ENCODE measurements around the gene CMTR1. TPM values are rescaled to one million over a fixed set of nuclear protein-coding genes. Genes with fewer than 3 reads are reported as not detected.

Gene CMTR1
- total and polyA plus RNA-seq, 2 of the 13 experiments (the other 11 are each of a cell fraction or from before 2014, with no cell fraction given): 19.7 to 55.2 TPM

DNA sequence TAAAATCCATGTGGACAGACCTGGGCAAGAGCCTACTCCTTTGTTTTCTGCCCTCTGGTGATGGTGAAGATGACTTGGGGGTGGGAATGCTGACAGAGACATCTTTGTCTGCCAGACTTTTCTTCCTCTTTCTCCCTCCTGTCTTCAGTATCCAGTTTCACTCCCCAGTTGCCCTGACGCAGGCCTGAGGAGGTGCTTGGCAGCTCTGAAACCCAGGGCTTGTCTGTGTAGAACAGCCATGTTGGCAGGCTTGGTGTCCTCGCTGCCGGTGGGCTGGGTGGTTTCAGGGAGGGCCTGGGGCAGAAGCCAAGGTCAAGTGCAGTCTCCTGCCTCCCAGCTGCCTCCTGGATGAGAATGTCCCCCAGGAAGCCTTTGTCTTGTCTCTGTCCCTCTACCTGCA is 44.2 kb downstream of the CMTR1 start:
- no peak for FAIRE-seq
- no peak overlapping the region for H3K4me3 ChIP-seq (replicated peaks in 1 of 3; ENCODE audit: insufficient read depth in 1 of 3, low read depth in 2 of 3, low read length in 3 of 3)
- H3K27me3 ChIP-seq (ENCODE audit: control insufficient read depth in 1 of 2, insufficient read depth in 2 of 2, low read length in 2 of 2): no peaks in the 10 kb centered on the region
- WGBS (ENCODE audit: low lambda C conversion rate): 74% methylated on average over 3 of the region's 3 CpGs
- POLR2A ChIA-PET: no interaction called here
- ATAC-seq: no peak
- DNase-seq (ENCODE audit: low spot score): no peak
- no peak overlapping the region for H3K27ac ChIP-seq (ENCODE audit: extremely low read length, insufficient read depth, low read length)
- intact Hi-C loops (cut with micrococcal nuclease; ENCODE audit: unreplicated experiment) (no loop called here), in situ Hi-C loops (cut with HindIII; ENCODE audit: extremely low pct_ligation_motif_present, low pct_unique_long_range_greater_than_20kb) (no loop called here)
- CTCF ChIA-PET (ENCODE audit: low intra/inter-chr PET ratio, low total read pairs): no interaction called here
- H3K36me3 ChIP-seq (replicated peaks in 1 of 2; ENCODE audit: control insufficient read depth in 1 of 2, insufficient read depth in 2 of 2, low read length in 2 of 2): peaks cover 47 to 88% of the 10 kb centered on the region in 2 experiments
- BruUV-seq (replicated peaks): no TSS peak
- no peaks in the 10 kb centered on the region for H3K79me2 ChIP-seq (ENCODE audit: insufficient read depth, low read length)
- H3K9me3 ChIP-seq (ENCODE audit: low read length): no peaks in the 10 kb centered on the region
- no peaks in the 10 kb centered on the region for H3K4me1 ChIP-seq (ENCODE audit: insufficient read depth, low read length)
- H4K20me1 ChIP-seq (ENCODE audit: insufficient read depth, low read length): no peaks in the 10 kb centered on the region
- no peak overlapping the region for H2AFZ ChIP-seq (ENCODE audit: low read length)
- no peak overlapping the region for H3K9ac ChIP-seq (ENCODE audit: insufficient read depth, low read depth, low read length)
- TF ChIP-seq NCOA5 (CRISPR knock-in tag; IDR thresholded peaks at IDR 0.05): no peak
- TF ChIP-seq, protein P1, sequence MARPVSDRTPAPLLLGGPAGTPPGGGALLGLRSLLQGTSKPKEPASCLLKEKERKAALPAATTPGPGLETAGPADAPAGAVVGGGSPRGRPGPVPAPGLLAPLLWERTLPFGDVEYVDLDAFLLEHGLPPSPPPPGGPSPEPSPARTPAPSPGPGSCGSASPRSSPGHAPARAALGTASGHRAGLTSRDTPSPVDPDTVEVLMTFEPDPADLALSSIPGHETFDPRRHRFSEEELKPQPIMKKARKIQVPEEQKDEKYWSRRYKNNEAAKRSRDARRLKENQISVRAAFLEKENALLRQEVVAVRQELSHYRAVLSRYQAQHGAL (CRISPR knock-in tag; IDR thresholded peaks at IDR 0.05; ENCODE audit: not compliant biosample characterization): no peak
- TF ChIP-seq, protein P2, sequence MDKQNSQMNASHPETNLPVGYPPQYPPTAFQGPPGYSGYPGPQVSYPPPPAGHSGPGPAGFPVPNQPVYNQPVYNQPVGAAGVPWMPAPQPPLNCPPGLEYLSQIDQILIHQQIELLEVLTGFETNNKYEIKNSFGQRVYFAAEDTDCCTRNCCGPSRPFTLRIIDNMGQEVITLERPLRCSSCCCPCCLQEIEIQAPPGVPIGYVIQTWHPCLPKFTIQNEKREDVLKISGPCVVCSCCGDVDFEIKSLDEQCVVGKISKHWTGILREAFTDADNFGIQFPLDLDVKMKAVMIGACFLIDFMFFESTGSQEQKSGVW (CRISPR knock-in tag; IDR thresholded peaks at IDR 0.05; ENCODE audit: borderline replicate concordance): no peak
- TF ChIP-seq, protein P3, sequence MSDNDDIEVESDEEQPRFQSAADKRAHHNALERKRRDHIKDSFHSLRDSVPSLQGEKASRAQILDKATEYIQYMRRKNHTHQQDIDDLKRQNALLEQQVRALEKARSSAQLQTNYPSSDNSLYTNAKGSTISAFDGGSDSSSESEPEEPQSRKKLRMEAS (IDR thresholded peaks at IDR 0.05): no peak
- no peak overlapping the region for H3K4me2 ChIP-seq (ENCODE audit: low read depth, low read length)

DNA sequence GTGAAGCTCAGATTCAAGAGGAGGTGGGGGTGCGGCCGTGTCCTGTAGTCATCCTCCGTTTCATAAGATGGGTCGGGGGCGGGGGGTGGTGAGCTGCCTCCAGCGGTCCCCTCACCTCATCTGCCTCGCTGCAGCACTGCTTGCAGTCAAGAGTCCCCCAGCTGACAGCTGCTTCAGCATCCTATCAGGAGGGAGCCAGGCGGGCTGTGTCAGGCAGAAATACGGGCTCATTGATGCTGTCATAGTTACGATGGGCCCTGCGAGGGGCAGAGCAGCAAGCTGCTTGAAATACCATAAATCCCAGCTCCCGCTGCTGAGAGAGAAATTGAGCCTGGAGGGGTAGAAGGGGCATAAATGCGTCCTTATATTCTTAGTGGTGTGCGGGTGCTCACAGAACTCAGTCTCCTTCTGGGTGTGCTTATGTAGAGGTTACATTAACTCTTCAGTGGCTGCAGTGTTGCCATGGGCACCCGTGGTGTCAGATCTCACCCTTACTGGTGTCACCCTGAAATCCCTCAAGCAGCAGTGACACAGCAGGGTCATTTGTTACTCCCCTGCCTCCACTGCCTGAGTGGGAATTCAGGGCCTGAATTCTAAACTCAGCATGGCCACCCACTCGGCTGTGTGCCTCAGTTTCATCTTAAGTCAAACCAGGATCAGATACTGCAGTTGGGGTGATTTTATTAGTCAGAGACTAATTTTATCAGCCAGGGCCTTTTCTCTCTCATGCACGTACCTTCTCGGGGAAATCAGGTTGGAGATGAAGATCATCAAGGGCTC is 44.8 kb downstream of the CMTR1 start:
- ChIA-PET CTCF (ENCODE audit: low intra/inter-chr PET ratio, low total read pairs) (no interaction called here), POLR2A (no interaction called here)
- FAIRE-seq (no peak), DNase-seq (ENCODE audit: low spot score) (no peak), ATAC-seq (no peak)
- Histone ChIP-seq H3K27me3 (ENCODE audit: control insufficient read depth in 1 of 2, insufficient read depth in 2 of 2, low read length in 2 of 2) (no peaks in the 10 kb centered on the region), H3K4me3 (replicated peaks in 1 of 3; ENCODE audit: insufficient read depth in 1 of 3, low read depth in 2 of 3, low read length in 3 of 3) (no peak overlapping the region), H3K36me3 (replicated peaks in 1 of 2; ENCODE audit: control insufficient read depth in 1 of 2, insufficient read depth in 2 of 2, low read length in 2 of 2) (peaks cover 48 to 88% of the 10 kb centered on the region in 2 experiments), H3K4me2 (ENCODE audit: low read depth, low read length) (no peak overlapping the region), H3K79me2 (ENCODE audit: insufficient read depth, low read length) (no peaks in the 10 kb centered on the region), H2AFZ (ENCODE audit: low read length) (no peak overlapping the region), H3K9ac (ENCODE audit: insufficient read depth, low read depth, low read length) (no peak overlapping the region), H3K27ac (ENCODE audit: extremely low read length, insufficient read depth, low read length) (no peak overlapping the region), H3K9me3 (ENCODE audit: low read length) (no peaks in the 10 kb centered on the region), H4K20me1 (ENCODE audit: insufficient read depth, low read length) (no peaks in the 10 kb centered on the region), H3K4me1 (ENCODE audit: insufficient read depth, low read length) (no peaks in the 10 kb centered on the region)
- in situ Hi-C loops (cut with HindIII; ENCODE audit: extremely low pct_ligation_motif_present, low pct_unique_long_range_greater_than_20kb): no loop called here
- TF ChIP-seq, protein P4, sequence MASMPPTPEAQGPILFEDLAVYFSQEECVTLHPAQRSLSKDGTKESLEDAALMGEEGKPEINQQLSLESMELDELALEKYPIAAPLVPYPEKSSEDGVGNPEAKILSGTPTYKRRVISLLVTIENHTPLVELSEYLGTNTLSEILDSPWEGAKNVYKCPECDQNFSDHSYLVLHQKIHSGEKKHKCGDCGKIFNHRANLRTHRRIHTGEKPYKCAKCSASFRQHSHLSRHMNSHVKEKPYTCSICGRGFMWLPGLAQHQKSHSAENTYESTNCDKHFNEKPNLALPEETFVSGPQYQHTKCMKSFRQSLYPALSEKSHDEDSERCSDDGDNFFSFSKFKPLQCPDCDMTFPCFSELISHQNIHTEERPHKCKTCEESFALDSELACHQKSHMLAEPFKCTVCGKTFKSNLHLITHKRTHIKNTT (CRISPR knock-in tag; IDR thresholded peaks at IDR 0.05): no peak
- TF ChIP-seq ZFP62 (CRISPR knock-in tag; IDR thresholded peaks at IDR 0.05) (no peak), HNRNPUL1 (IDR thresholded peaks at IDR 0.05; ENCODE audit: low read depth, low read length) (no peak)
- intact Hi-C loops (cut with micrococcal nuclease; ENCODE audit: unreplicated experiment): no loop called here
- BruUV-seq (replicated peaks): no TSS peak
- 89% methylated on average over 18 of the region's 18 CpGs for WGBS (ENCODE audit: low lambda C conversion rate)

All from HepG2 (cell line).